A549 (cell line): ENCODE data around the gene SLC44A2.

ENCODE experiments used
- EHMT2 ChIP-seq: fragments of 200-600 bp; sonication (generic); IDR thresholded peaks from 2 replicates; pipeline ENCODE4 v1.6.1; 2016; ENCODE audit warnings: antibody characterized with exemption, low read depth, mild to moderate bottlenecking, moderate library complexity
- HDAC2 ChIP-seq: fragments of 200-600 bp; sonication (generic); IDR thresholded peaks from 2 replicates; pipeline ENCODE4 v1.6.1; 2016
- JUN ChIP-seq, 2 experiments: fragments of >200 bp; sonication (Bioruptor Twin); formaldehyde crosslinking; IDR thresholded peaks; 2 replicates in 1 of 2; 3 replicates in 1 of 2; pipeline ENCODE4 v1.6.1; 2016 to 2017
- TF ChIP-seq, protein P1 (sequence below): fragments of >200 bp; sonication (Bioruptor Twin); formaldehyde crosslinking; IDR thresholded peaks from 3 replicates; pipeline ENCODE4 v1.5.1; 2016
- TF ChIP-seq, protein P2 (sequence below): IDR thresholded peaks from 2 replicates; pipeline ENCODE4 v1.6.1; 2012
- TF ChIP-seq, protein P3 (sequence below): fragments of 250-450 bp; sonication (Bioruptor Pico); IDR thresholded peaks from 2 replicates; pipeline ENCODE4 v1.5.0; 2020; ENCODE audit warnings: low read depth, mild to moderate bottlenecking, moderate library complexity

DNA sequence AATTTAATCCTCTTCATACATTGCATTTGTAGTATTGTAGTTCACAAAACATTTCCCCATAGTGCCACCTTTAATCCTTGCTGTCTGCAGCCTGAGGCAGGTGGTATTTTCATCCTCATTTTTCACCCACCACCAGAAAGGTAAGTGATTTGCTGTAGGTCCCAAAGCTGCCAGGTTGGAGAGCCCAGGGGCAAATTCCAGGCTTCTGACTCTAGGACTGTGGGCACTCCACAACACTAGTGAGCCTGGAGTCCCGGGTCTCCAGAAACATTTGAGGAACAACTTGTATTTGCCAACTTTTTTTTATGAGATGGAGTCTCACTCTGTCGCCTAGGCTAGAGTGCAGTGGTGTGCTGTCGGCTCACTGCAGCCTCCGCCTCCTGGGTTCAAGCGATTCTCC lies 35.0 kb downstream of the SLC44A2 start:
- TF ChIP-seq, protein P1, sequence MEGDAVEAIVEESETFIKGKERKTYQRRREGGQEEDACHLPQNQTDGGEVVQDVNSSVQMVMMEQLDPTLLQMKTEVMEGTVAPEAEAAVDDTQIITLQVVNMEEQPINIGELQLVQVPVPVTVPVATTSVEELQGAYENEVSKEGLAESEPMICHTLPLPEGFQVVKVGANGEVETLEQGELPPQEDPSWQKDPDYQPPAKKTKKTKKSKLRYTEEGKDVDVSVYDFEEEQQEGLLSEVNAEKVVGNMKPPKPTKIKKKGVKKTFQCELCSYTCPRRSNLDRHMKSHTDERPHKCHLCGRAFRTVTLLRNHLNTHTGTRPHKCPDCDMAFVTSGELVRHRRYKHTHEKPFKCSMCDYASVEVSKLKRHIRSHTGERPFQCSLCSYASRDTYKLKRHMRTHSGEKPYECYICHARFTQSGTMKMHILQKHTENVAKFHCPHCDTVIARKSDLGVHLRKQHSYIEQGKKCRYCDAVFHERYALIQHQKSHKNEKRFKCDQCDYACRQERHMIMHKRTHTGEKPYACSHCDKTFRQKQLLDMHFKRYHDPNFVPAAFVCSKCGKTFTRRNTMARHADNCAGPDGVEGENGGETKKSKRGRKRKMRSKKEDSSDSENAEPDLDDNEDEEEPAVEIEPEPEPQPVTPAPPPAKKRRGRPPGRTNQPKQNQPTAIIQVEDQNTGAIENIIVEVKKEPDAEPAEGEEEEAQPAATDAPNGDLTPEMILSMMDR: no peak
- TF ChIP-seq, protein P2, sequence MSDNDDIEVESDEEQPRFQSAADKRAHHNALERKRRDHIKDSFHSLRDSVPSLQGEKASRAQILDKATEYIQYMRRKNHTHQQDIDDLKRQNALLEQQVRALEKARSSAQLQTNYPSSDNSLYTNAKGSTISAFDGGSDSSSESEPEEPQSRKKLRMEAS: no peak
- TF ChIP-seq HDAC2: no peak
- no peak for TF ChIP-seq JUN (IDR thresholded peaks at IDR 0.05)
- TF ChIP-seq EHMT2: no peak
- TF ChIP-seq, protein P3, sequence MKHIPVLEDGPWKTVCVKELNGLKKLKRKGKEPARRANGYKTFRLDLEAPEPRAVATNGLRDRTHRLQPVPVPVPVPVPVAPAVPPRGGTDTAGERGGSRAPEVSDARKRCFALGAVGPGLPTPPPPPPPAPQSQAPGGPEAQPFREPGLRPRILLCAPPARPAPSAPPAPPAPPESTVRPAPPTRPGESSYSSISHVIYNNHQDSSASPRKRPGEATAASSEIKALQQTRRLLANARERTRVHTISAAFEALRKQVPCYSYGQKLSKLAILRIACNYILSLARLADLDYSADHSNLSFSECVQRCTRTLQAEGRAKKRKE (CRISPR knock-in tag): no peak
